Hepatocyte (in vitro differentiated cells): ENCODE data around the gene HLA-DPB1. TPM values are rescaled to one million over a fixed set of nuclear protein-coding genes. Genes with fewer than 3 reads are reported as not detected.

ENCODE experiments used
- DNase-seq: peaks from one replicate; pipeline ENCODE4 v3.0.0-alpha.2; 2016; ENCODE audit warnings: low spot score
- H2AFZ ChIP-seq: fragments of 200-600 bp; sonication (generic); 2 replicates; pipeline ENCODE4 v1.6.0; 2016; ENCODE audit warnings: antibody characterized with exemption, mild to moderate bottlenecking
- H3K27ac ChIP-seq: fragments of 200-600 bp; sonication (generic); 2 replicates; pipeline ENCODE4 v1.5.1; 2016; ENCODE audit warnings: mild to moderate bottlenecking
- H3K27me3 ChIP-seq: fragments of 200-600 bp; sonication (generic); 2 replicates; pipeline ENCODE4 v1.6.1; 2016
- H3K36me3 ChIP-seq: fragments of 200-600 bp; sonication (generic); replicated peaks from 2 replicates; pipeline ENCODE4 v1.5.1; 2016; ENCODE audit warnings: low read depth; ENCODE audit not compliant: insufficient read depth
- H3K4me1 ChIP-seq: fragments of 200-600 bp; sonication (generic); 2 replicates; pipeline ENCODE4 v1.5.1; 2016; ENCODE audit warnings: mild to moderate bottlenecking, moderate library complexity; ENCODE audit not compliant: insufficient read depth
- H3K4me2 ChIP-seq: fragments of 200-600 bp; sonication (generic); 2 replicates; pipeline ENCODE4 v1.6.0; 2016
- H3K4me3 ChIP-seq: fragments of 200-600 bp; sonication (generic); 2 replicates; pipeline ENCODE4 v1.5.1; 2016; ENCODE audit warnings: mild to moderate bottlenecking
- H3K79me2 ChIP-seq: fragments of 200-600 bp; sonication (generic); 2 replicates; pipeline ENCODE4 v1.6.0; 2017; ENCODE audit warnings: mild to moderate bottlenecking
- H3K9me2 ChIP-seq: fragments of 200-600 bp; sonication (generic); replicated peaks from 2 replicates; pipeline ENCODE4 v1.6.0; 2017; ENCODE audit warnings: mild to moderate bottlenecking; ENCODE audit not compliant: insufficient read depth
- H3K9me3 ChIP-seq: fragments of 200-600 bp; sonication (generic); 2 replicates; pipeline ENCODE4 v1.5.1; 2016; ENCODE audit warnings: low read depth, mild to moderate bottlenecking
- H4K20me1 ChIP-seq: fragments of 200-600 bp; sonication (generic); 2 replicates; pipeline ENCODE4 v1.6.0; 2016; ENCODE audit warnings: mild to moderate bottlenecking; ENCODE audit not compliant: insufficient read depth, poor library complexity, severe bottlenecking
- EZH2 ChIP-seq: fragments of 200-600 bp; sonication (generic); IDR thresholded peaks from 2 replicates; pipeline ENCODE4 v1.6.1; 2016; ENCODE audit warnings: antibody characterized with exemption, mild to moderate bottlenecking, borderline replicate concordance
- EZH2phosphoT487 ChIP-seq: fragments of 200-600 bp; sonication (generic); IDR thresholded peaks from one replicate; pipeline ENCODE4 v1.6.1; 2018; ENCODE audit warnings: antibody characterized with exemption, mild to moderate bottlenecking, low read depth, moderate library complexity; ENCODE audit not compliant: unreplicated experiment, severe bottlenecking
- WGBS: methylation state at CpG from one replicate; pipeline ENCODE4 v1.1.6; 2016; ENCODE audit warnings: low lambda C conversion rate; ENCODE audit errors: missing lambda C conversion rate; 5-methylcytosine and 5-hydroxymethylcytosine counted together
- polyA plus RNA-seq: library from polyadenylated mRNA; unstranded; fragments of >200 nt; fragmentation: Nextera tagmentation; extraction: Ambion mirVana; gene quantifications from 2 replicates; pipeline ENCODE4 v1.2.1, GENCODE V29; 2016
- total RNA-seq: library from RNA; depleted of rRNA; stranded (reverse); fragments of >200 nt; gene quantifications from 2 replicates; pipeline ENCODE4 v1.2.3, GENCODE V29; 2014
- TF ChIP-seq, protein P1 (sequence below): fragments of 200-600 bp; sonication (generic); IDR thresholded peaks from 2 replicates; pipeline ENCODE4 v1.5.1; 2016; ENCODE audit warnings: antibody characterized with exemption, mild to moderate bottlenecking; ENCODE audit not compliant: poor library complexity

The HLA-DPB1 gene
- total and polyA plus RNA-seq, 2 experiments from 2014 or later: 12.4 to 22.1 TPM

DNA sequence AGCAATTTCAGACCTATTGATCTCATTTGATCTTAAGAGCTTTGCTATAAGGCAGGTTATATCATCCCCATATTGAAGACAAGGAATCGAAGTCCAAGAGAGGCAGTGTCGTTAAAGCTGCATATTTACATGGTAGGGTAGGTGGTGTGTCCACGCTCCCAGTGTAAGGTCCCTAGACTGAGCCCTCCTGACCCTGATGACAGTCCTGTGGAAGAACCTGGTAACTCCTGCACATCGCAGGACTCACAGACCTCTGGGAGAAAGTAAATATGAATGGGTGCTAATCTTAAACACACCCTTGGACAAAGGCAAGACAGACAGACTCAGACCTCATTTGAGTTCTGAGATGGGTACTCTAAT is 602 bp upstream of the HLA-DPB1 start:
- Histone ChIP-seq H3K4me3 (no peak overlapping the region), H3K27ac (no peak overlapping the region), H4K20me1 (no peaks in the 10 kb centered on the region), H3K9me3 (no peaks in the 10 kb centered on the region), H3K36me3 (no peaks in the 10 kb centered on the region), H3K4me1 (no peaks in the 10 kb centered on the region), H3K4me2 (no peak overlapping the region), H3K79me2 (no peaks in the 10 kb centered on the region), H3K27me3 (no peaks in the 10 kb centered on the region), H3K9me2 (no peaks in the 10 kb centered on the region), H2AFZ (no peak overlapping the region)
- 67% methylated on average over 4 of the region's 4 CpGs for WGBS
- DNase-seq: no peak
- TF ChIP-seq, protein P1, sequence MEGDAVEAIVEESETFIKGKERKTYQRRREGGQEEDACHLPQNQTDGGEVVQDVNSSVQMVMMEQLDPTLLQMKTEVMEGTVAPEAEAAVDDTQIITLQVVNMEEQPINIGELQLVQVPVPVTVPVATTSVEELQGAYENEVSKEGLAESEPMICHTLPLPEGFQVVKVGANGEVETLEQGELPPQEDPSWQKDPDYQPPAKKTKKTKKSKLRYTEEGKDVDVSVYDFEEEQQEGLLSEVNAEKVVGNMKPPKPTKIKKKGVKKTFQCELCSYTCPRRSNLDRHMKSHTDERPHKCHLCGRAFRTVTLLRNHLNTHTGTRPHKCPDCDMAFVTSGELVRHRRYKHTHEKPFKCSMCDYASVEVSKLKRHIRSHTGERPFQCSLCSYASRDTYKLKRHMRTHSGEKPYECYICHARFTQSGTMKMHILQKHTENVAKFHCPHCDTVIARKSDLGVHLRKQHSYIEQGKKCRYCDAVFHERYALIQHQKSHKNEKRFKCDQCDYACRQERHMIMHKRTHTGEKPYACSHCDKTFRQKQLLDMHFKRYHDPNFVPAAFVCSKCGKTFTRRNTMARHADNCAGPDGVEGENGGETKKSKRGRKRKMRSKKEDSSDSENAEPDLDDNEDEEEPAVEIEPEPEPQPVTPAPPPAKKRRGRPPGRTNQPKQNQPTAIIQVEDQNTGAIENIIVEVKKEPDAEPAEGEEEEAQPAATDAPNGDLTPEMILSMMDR: no peak
- TF ChIP-seq EZH2 (no peak), EZH2phosphoT487 (no peak)

DNA sequence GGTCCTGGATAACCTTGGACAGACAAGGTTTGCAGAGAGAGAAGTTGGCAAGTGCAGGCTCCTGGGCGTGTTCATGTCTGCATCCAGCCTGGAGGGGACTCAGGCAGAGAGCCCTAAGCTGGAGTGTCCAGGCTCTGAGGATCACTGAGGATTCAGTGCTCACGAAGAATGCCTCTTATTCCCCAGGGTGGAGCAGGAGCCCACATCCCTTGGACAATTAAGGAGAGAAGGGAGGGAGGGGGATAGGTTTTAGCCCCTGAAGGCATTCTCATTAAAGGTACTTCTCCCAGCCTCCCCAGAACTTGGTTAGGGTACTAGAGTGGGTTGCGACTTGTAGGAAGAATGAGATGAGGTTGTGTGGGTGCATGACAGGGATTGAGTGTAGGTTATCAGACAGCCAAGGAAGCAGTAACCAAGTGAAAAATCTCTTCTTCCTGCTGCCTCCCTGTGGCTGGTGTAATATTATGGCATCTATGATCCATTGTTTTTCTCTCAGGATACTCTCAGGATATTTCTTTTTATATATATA is 680 bp downstream of the HLA-DPB1 start:
- no peaks in the 10 kb centered on the region for H3K27me3 ChIP-seq
- TF ChIP-seq EZH2phosphoT487 (no peak), EZH2 (no peak)
- TF ChIP-seq, protein P1: no peak
- H3K9me3 ChIP-seq: no peaks in the 10 kb centered on the region
- H3K4me3 ChIP-seq: no peak overlapping the region
- H3K4me1 ChIP-seq: no peaks in the 10 kb centered on the region
- no peak overlapping the region for H2AFZ ChIP-seq
- no peak for DNase-seq
- no peaks in the 10 kb centered on the region for H3K79me2 ChIP-seq
- no peaks in the 10 kb centered on the region for H3K36me3 ChIP-seq
- no peak overlapping the region for H3K4me2 ChIP-seq
- no peaks in the 10 kb centered on the region for H4K20me1 ChIP-seq
- 84% methylated on average over 3 of the region's 3 CpGs for WGBS
- no peaks in the 10 kb centered on the region for H3K9me2 ChIP-seq
- no peak overlapping the region for H3K27ac ChIP-seq

DNA sequence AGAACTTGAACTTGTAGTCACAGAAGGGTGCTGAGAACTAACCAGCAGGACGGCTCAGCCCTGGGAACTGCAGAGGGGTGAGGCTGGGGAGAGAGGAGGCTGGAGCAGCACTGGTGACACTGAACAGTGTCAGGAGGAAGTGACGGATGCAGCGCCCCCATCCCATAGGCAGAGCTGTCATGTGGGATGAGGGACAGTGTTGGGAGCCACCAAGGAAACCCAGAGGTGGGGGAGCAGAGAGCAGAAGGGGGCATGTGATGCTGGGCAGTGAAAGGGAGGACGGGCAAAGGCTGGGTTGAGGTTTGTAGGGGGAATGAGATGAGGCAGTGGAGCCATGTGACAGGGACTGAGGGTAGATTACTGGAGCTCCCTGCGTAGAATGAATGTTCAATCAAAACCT is 2.1 kb downstream of the HLA-DPB1 start:
- Histone ChIP-seq H3K4me3 (no peak overlapping the region), H3K4me2 (no peak overlapping the region), H3K27ac (no peak overlapping the region), H3K4me1 (no peaks in the 10 kb centered on the region), H4K20me1 (no peaks in the 10 kb centered on the region), H3K9me3 (no peaks in the 10 kb centered on the region), H3K36me3 (no peaks in the 10 kb centered on the region), H3K79me2 (no peaks in the 10 kb centered on the region), H3K27me3 (no peaks in the 10 kb centered on the region), H3K9me2 (no peaks in the 10 kb centered on the region), H2AFZ (no peak overlapping the region)
- WGBS: 67% methylated on average over 5 of the region's 5 CpGs
- no peak for DNase-seq
- TF ChIP-seq, protein P1: no peak
- TF ChIP-seq EZH2 (no peak), EZH2phosphoT487 (no peak)

DNA sequence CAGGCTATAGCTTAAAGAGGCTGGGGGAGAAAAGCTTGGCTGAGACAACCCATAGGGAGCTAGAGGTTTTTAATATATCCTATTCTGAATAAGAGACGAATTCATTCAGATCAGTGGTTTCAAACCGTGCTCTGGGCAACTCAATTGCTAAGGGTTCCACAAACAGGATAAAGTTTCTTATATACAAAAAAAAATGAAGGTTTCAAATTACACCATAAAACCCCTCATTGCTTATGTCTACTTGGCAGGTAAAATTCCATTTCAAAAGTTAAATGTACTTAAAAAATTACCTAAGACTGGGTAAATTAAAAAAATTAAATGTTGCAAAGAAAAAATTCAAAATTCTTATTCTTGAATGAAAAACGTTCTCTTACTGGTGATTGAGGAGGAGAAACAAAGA is 2.7 kb downstream of the HLA-DPB1 start:
- Histone ChIP-seq H3K4me2 (no peak overlapping the region), H3K79me2 (no peaks in the 10 kb centered on the region), H3K9me3 (no peaks in the 10 kb centered on the region), H3K4me1 (no peaks in the 10 kb centered on the region), H3K4me3 (no peak overlapping the region), H4K20me1 (no peaks in the 10 kb centered on the region), H3K9me2 (no peaks in the 10 kb centered on the region), H2AFZ (no peak overlapping the region), H3K36me3 (no peaks in the 10 kb centered on the region), H3K27ac (no peak overlapping the region), H3K27me3 (no peaks in the 10 kb centered on the region)
- no peak for DNase-seq
- TF ChIP-seq EZH2 (no peak), EZH2phosphoT487 (no peak)
- TF ChIP-seq, protein P1: no peak
- 67% methylated on average over 3 of the region's 3 CpGs for WGBS
